Measurements from ENCODE around the gene GAA.

GRCh38 chr17:80163336-80163735, 62.0 kb downstream of the GAA start:
- TF ChIP-seq CTCF (IDR thresholded peaks at IDR 0.05), result no peak
- no peak for TF ChIP-seq POLR2A (IDR thresholded peaks at IDR 0.05)
